H1 (cell line): ENCODE results near the gene SPEF1. TPM values are rescaled to one million over a fixed set of nuclear protein-coding genes. Genes with fewer than 3 reads are reported as not detected.

Experiments used
- CTCF ChIA-PET: fragments of 300-600 bp; sonication (Branson Sonifier 250); formaldehyde crosslinking; loops from one replicate; lab custom pipeline; 2021; ENCODE audit not compliant: partially characterized antibody; lab: Charles Lee
- POLR2A ChIA-PET: fragments of 300-600 bp; sonication (Branson Sonifier 250); formaldehyde crosslinking; loops from one replicate; lab custom pipeline; 2021; ENCODE audit warnings: inconsistent platforms; ENCODE audit not compliant: partially characterized antibody; lab: Charles Lee
- DNase-seq, 2 experiments: peaks; one replicate each; pipeline versions ENCODE4 v3.0.0 to v3.0.0-alpha.2; 2010 to 2022; ENCODE audit warnings: low spot score in 2 of 2, low read depth in 1 of 2, mixed read lengths in 1 of 2
- FAIRE-seq: peaks from 2 replicates; lab custom pipeline; 2011; peaks lifted over from hg19 to GRCh38; lab: Jason Lieb, UNC
- H2AFZ ChIP-seq: 2 replicates; pipeline ENCODE4 v1.8.1; 2012; ENCODE audit warnings: low read length, inconsistent platforms
- H2AK5ac ChIP-seq: 2 replicates; pipeline ENCODE4 v1.6.1; 2013; ENCODE audit warnings: low read depth, low read length
- H2BK120ac ChIP-seq: replicated peaks from 2 replicates; pipeline ENCODE3; 2013; ENCODE audit warnings: low read depth, low read length, inconsistent platforms
- H2BK12ac ChIP-seq: 2 replicates; pipeline ENCODE4 v1.6.1; 2013; ENCODE audit warnings: low read depth, low read length
- H2BK15ac ChIP-seq: 2 replicates; pipeline ENCODE4 v1.6.1; 2013; ENCODE audit warnings: low read length
- H2BK20ac ChIP-seq: 2 replicates; pipeline ENCODE4 v1.6.1; 2013; ENCODE audit warnings: low read length
- H2BK5ac ChIP-seq: 2 replicates; pipeline ENCODE4 v1.6.1; 2013; ENCODE audit warnings: low read depth, low read length
- H3K14ac ChIP-seq: 2 replicates; pipeline ENCODE4 v1.6.1; 2013; ENCODE audit warnings: inconsistent platforms; ENCODE audit not compliant: insufficient read length
- H3K18ac ChIP-seq: 2 replicates; pipeline ENCODE4 v1.6.1; 2013; ENCODE audit warnings: low read length; ENCODE audit errors: extremely low read depth
- H3K23ac ChIP-seq: 2 replicates; pipeline ENCODE4 v1.6.1; 2013; ENCODE audit warnings: inconsistent platforms; ENCODE audit not compliant: insufficient read length
- H3K23me2 ChIP-seq: 2 replicates; pipeline ENCODE4 v1.6.1; 2013; ENCODE audit warnings: low read depth, low read length
- H3K27ac ChIP-seq: 2 replicates; pipeline ENCODE4 v1.6.1; 2011; ENCODE audit warnings: low read depth, low read length, inconsistent platforms
- H3K27me3 ChIP-seq, 4 experiments: replicated peaks in 1 of 4; 1 replicate in 1 of 4; 2 replicates in 3 of 4; pipeline versions ENCODE4 v1.6.1 to v1.8.1; 2011 to 2013; ENCODE audit warnings: low read length in 3 of 4, mild to moderate bottlenecking in 3 of 4, inconsistent platforms in 2 of 4, mixed read lengths in 2 of 4, moderate library complexity in 1 of 4; ENCODE audit not compliant: control insufficient read depth in 3 of 4, insufficient read depth in 3 of 4; ENCODE audit errors: extremely low read depth in 1 of 4
- H3K36me3 ChIP-seq, 4 experiments: 2 replicates each; pipeline versions ENCODE4 v1.6.1 to v1.8.1; 2011 to 2013; ENCODE audit warnings: mild to moderate bottlenecking in 4 of 4, low read length in 3 of 4, moderate library complexity in 2 of 4, control low read depth in 1 of 4, inconsistent platforms in 1 of 4; ENCODE audit not compliant: insufficient read depth in 4 of 4, control insufficient read depth in 2 of 4
- H3K4ac ChIP-seq: replicated peaks from 2 replicates; pipeline ENCODE3; 2013; ENCODE audit warnings: low read length, low read depth, mixed read lengths, inconsistent platforms; ENCODE audit not compliant: insufficient read length
- H3K4me1 ChIP-seq, 4 experiments: replicated peaks in 1 of 4; 1 replicate in 1 of 4; 2 replicates in 3 of 4; pipeline versions ENCODE4 v1.6.1 to v1.8.1; 2011 to 2013; ENCODE audit warnings: low read length in 3 of 4, inconsistent platforms in 2 of 4, mixed read lengths in 1 of 4; ENCODE audit not compliant: insufficient read depth in 4 of 4, control insufficient read depth in 3 of 4
- H3K4me2 ChIP-seq, 2 experiments: 2 replicates each; pipeline versions ENCODE4 v1.6.1 to v1.8.1; 2011 to 2013; ENCODE audit warnings: low read depth in 2 of 2, low read length in 2 of 2, control low read depth in 1 of 2, inconsistent platforms in 1 of 2, mild to moderate bottlenecking in 1 of 2; ENCODE audit not compliant: insufficient read depth in 1 of 2
- H3K4me3 ChIP-seq, 4 experiments: fragments of 200-600, 300-600 bp in 1 of 4; sonication (generic), shearing (Covaris generic), sonication (Bioruptor Twin) in 1 of 4; 2 replicates each; pipeline versions ENCODE4 v1.5.1 to v1.8.1; 2011 to 2016; ENCODE audit warnings: low read length in 4 of 4, low read depth in 3 of 4, control low read depth in 2 of 4, inconsistent platforms in 2 of 4, mild to moderate bottlenecking in 2 of 4, mixed read lengths in 1 of 4, moderate library complexity in 1 of 4; ENCODE audit not compliant: insufficient read depth in 2 of 4; ENCODE audit errors: extremely low read depth in 1 of 4
- H3K56ac ChIP-seq: replicated peaks from 2 replicates; pipeline ENCODE3; 2013; ENCODE audit warnings: low read depth, mild to moderate bottlenecking, mixed read lengths, low read length, inconsistent platforms; ENCODE audit not compliant: insufficient read length
- H3K79me1 ChIP-seq: 2 replicates; pipeline ENCODE4 v1.6.1; 2013; ENCODE audit warnings: low read depth, low read length, control low read depth
- H3K79me2 ChIP-seq, 2 experiments: 2 replicates each; pipeline versions ENCODE4 v1.6.1 to v1.8.1; 2012 to 2013; ENCODE audit warnings: low read length in 2 of 2, mild to moderate bottlenecking in 2 of 2, inconsistent platforms in 1 of 2; ENCODE audit not compliant: insufficient read depth in 2 of 2, control insufficient read depth in 1 of 2
- H3K9ac ChIP-seq, 4 experiments: replicated peaks in 1 of 4; 1 replicate in 1 of 4; 2 replicates in 3 of 4; pipeline versions ENCODE4 v1.6.1 to v1.8.1; 2011 to 2013; ENCODE audit warnings: low read depth in 3 of 4, low read length in 3 of 4, control low read depth in 2 of 4, mild to moderate bottlenecking in 2 of 4, moderate library complexity in 2 of 4, inconsistent platforms in 1 of 4; ENCODE audit errors: extremely low read depth in 1 of 4
- H3K9me3 ChIP-seq, 2 experiments: 2 replicates each; pipeline versions ENCODE4 v1.6.1 to v1.8.1; 2012 to 2013; ENCODE audit warnings: mild to moderate bottlenecking in 2 of 2, moderate library complexity in 2 of 2, control low read depth in 1 of 2, inconsistent platforms in 1 of 2, low read depth in 1 of 2, low read length in 1 of 2, mixed read lengths in 1 of 2; ENCODE audit not compliant: insufficient read depth in 2 of 2
- H4K20me1 ChIP-seq, 2 experiments: replicated peaks in 1 of 2; 2 replicates each; pipeline versions ENCODE3 to v1.8.1; 2011 to 2013; ENCODE audit warnings: inconsistent platforms in 2 of 2, low read length in 2 of 2, mild to moderate bottlenecking in 1 of 2; ENCODE audit not compliant: insufficient read depth in 2 of 2, control insufficient read depth in 1 of 2
- H4K5ac ChIP-seq: 2 replicates; pipeline ENCODE4 v1.6.1; 2013; ENCODE audit warnings: low read length, low read depth, mixed read lengths, inconsistent platforms; ENCODE audit not compliant: insufficient read length
- H4K8ac ChIP-seq: 2 replicates; pipeline ENCODE4 v1.8.0; 2013; ENCODE audit warnings: mild to moderate bottlenecking, moderate library complexity, low read length, inconsistent platforms; ENCODE audit not compliant: insufficient read depth; ENCODE audit errors: extremely low read depth
- H4K91ac ChIP-seq: replicated peaks from 2 replicates; pipeline ENCODE3; 2013; ENCODE audit warnings: low read length, mixed read lengths, inconsistent platforms; ENCODE audit not compliant: insufficient read length
- CHD2 ChIP-seq: IDR thresholded peaks from 2 replicates; pipeline ENCODE4 v1.6.1; 2012; ENCODE audit warnings: low read length, improper control_type of control experiment
- CREB1 ChIP-seq: IDR thresholded peaks from 2 replicates; pipeline ENCODE4 v1.6.1; 2012; ENCODE audit warnings: inconsistent platforms
- HDAC2 ChIP-seq, 2 experiments: fragments of 300-600 bp in 1 of 2; sonication (generic) in 1 of 2; IDR thresholded peaks; 2 replicates each; pipeline ENCODE4 v1.6.1; 2011 to 2012; ENCODE audit warnings: low read depth in 2 of 2, low read length in 2 of 2, mild to moderate bottlenecking in 2 of 2, moderate library complexity in 2 of 2, borderline replicate concordance in 1 of 2, inconsistent platforms in 1 of 2
- NANOG ChIP-seq: IDR thresholded peaks from 2 replicates; pipeline ENCODE4 v1.6.1; 2011; ENCODE audit warnings: low read length, low read depth, mild to moderate bottlenecking, inconsistent platforms; ENCODE audit not compliant: insufficient read depth, poor library complexity, severe bottlenecking
- POU5F1 ChIP-seq: IDR thresholded peaks from 2 replicates; pipeline ENCODE4 v1.6.1; 2011; ENCODE audit warnings: low read depth, mild to moderate bottlenecking, low read length, moderate library complexity
- SAP30 ChIP-seq: fragments of 300-600 bp; sonication (generic); IDR thresholded peaks from 2 replicates; pipeline ENCODE4 v1.7.1; 2012; ENCODE audit warnings: low read length, moderate library complexity, mild to moderate bottlenecking, inconsistent platforms; ENCODE audit not compliant: insufficient read depth, insufficient replicate concordance
- SUZ12 ChIP-seq: fragments of 200-600 bp; sonication (generic); IDR thresholded peaks from 2 replicates; pipeline ENCODE4 v1.6.1; 2012; ENCODE audit warnings: mild to moderate bottlenecking, inconsistent platforms, low read length, moderate library complexity, mixed read lengths
- TAF1 ChIP-seq: IDR thresholded peaks from 2 replicates; pipeline ENCODE4 v1.6.1; 2011; ENCODE audit warnings: mild to moderate bottlenecking, low read depth, low read length
- TBP ChIP-seq: IDR thresholded peaks from 2 replicates; pipeline ENCODE4 v1.6.1; 2011; ENCODE audit warnings: low read depth, low read length, improper control_type of control experiment
- USF2 ChIP-seq: IDR thresholded peaks from 2 replicates; pipeline ENCODE4 v1.6.1; 2011; ENCODE audit warnings: low read length, improper control_type of control experiment
- WGBS, 2 experiments: shearing (Covaris generic) in 1 of 2; methylation state at CpG; one replicate each; pipeline versions ENCODE4 v1.1.6 to v1.1.7; 2013 to 2015; ENCODE audit warnings: low lambda C conversion rate in 2 of 2, mixed read lengths in 2 of 2, inconsistent platforms in 1 of 2, low coverage in 1 of 2, missing lambda C conversion rate in 1 of 2; ENCODE audit not compliant: insufficient replicate concordance in 2 of 2, insufficient coverage in 1 of 2, insufficient read length in 1 of 2; ENCODE audit errors: extremely low coverage in 1 of 2, missing lambda C conversion rate in 1 of 2; 5-methylcytosine and 5-hydroxymethylcytosine counted together
- polyA plus RNA-seq, 7 experiments: library from polyadenylated mRNA; depleted of rRNA in 3 of 7; stranded (reverse) in 5 of 7; unstranded in 2 of 7; fragments of >200 nt in 5 of 7; fragments of 200-250 nt in 2 of 7; gene quantifications; 1 replicate in 5 of 7; 2 replicates in 1 of 7; 4 replicates in 1 of 7; pipeline versions ENCODE4 v1.2.1 to v1.2.3, GENCODE V29; 2011 to 2013; ENCODE audit warnings: missing spikeins in 2 of 7, mixed read lengths in 2 of 7
- total RNA-seq: library from RNA; stranded (reverse); fragmentation: NEBNext Ultra II Directional; extraction: Animal tissue kit (Norgen Biotek cat#: 25700); gene quantifications from 2 replicates; pipeline ENCODE4 v1.2.1, GENCODE V29; 2021

The SPEF1 gene
- total and polyA plus RNA-seq, 2 of the 8 experiments (the other 6 are each of a cell fraction or from before 2014, with no cell fraction given), result 0.51 to 0.71 TPM

- H2BK5ac ChIP-seq, result no peak within 1 kb of the TSS
- ChIA-PET POLR2A (interaction anchor here (0.5 to 3.9 kb wide), 10 partner anchors 8 to 448 kb away, joined by 3 to 20 read pairs (median 4); partner anchors contain the start of genes AP5S1 and CDC25B), CTCF (interaction anchor here (0.7 to 9.5 kb wide), 18 partner anchors 9 to 286 kb away, joined by 3 to 128 read pairs (median 4); partner anchors contain the start of genes ADISSP and AP5S1)
- H3K79me1 ChIP-seq, result peaks cover 11% of the 10 kb centered on the region
- 0 out of 2 replicates have a peak within 1 kb of the TSS, but pooled peaks have one; percentile 25 for H2BK15ac ChIP-seq
- peak within 1 kb of the TSS; percentile 54 for H4K8ac ChIP-seq
- H2BK120ac ChIP-seq, result no peak within 1 kb of the TSS
- no peak within 1 kb of the TSS for H4K91ac ChIP-seq
- no peak within 1 kb of the TSS for H3K14ac ChIP-seq
- WGBS, 2 experiments, result 33% methylated on average over 7 of the region's 70 CpGs; no CpG with 5 or more reads in 1 of the 2 experiments
- peaks cover 7 to 11% of the 10 kb centered on the region in 2 experiments for H4K20me1 ChIP-seq
- H3K36me3 ChIP-seq, result peaks cover 0 to 5% (median 0%) of the 10 kb centered on the region in 4 experiments; a peak in 2 of 8 replicates
- H2AFZ ChIP-seq, result 0 out of 2 replicates have a peak within 1 kb of the TSS, but pooled peaks have one; percentile 49
- no peak within 1 kb of the TSS for H2AK5ac ChIP-seq
- H2BK20ac ChIP-seq, result no peak within 1 kb of the TSS
- no peak within 1 kb of the TSS for H3K23ac ChIP-seq
- no peak within 1 kb of the TSS for H4K5ac ChIP-seq
- no peak within 1 kb of the TSS for H3K4ac ChIP-seq
- H3K9me3 ChIP-seq, result no peaks in the 10 kb centered on the region
- H2BK12ac ChIP-seq, result no peak within 1 kb of the TSS
- H3K9ac ChIP-seq, result peak within 1 kb of the TSS; percentile 13 to 87 (median 52)
- FAIRE-seq, result no peak
- no peak within 1 kb of the TSS for H3K56ac ChIP-seq
- DNase-seq, result peak in 1 of 2 experiments; percentile 96
- peaks cover 0 to 13% (median 6%) of the 10 kb centered on the region in 4 experiments; a peak in 6 of 7 replicates for H3K4me1 ChIP-seq
- peaks cover 0 to 3% (median 0%) of the 10 kb centered on the region in 4 experiments; a peak in 3 of 7 replicates for H3K27me3 ChIP-seq
- peaks cover 3% of the 10 kb centered on the region; the same call in 1 of the 2 replicates for H3K23me2 ChIP-seq
- no peak within 1 kb of the TSS for H3K27ac ChIP-seq
- peak within 1 kb of the TSS; percentile 90; the same call in 1 of the 2 replicates for H3K18ac ChIP-seq
- H3K4me2 ChIP-seq, result peak within 1 kb of the TSS; percentile 75 to 98
- H3K4me3 ChIP-seq, result peak within 1 kb of the TSS; percentile 42 to 69 (median 60)
- H3K79me2 ChIP-seq, result peaks cover 0 to 10% of the 10 kb centered on the region in 2 experiments; a peak in 1 of 4 replicates
- TF ChIP-seq NANOG, result no peak
- no peak for TF ChIP-seq USF2
- no peak for TF ChIP-seq TBP
- no peak for TF ChIP-seq SUZ12
- no peak for TF ChIP-seq POU5F1
- TF ChIP-seq CHD2, result peak; percentile 92
- 0 out of 2 replicates have a peak, but pooled peaks have one; percentile 7 for TF ChIP-seq TAF1
- TF ChIP-seq HDAC2 (IDR thresholded peaks at IDR 0.05; ENCODE audit: borderline replicate concordance in 1 of 2, low read depth in 2 of 2, low read length in 2 of 2), result no peak
- no peak for TF ChIP-seq SAP30
- TF ChIP-seq CREB1, result peak; percentile 42; the same call in 1 of the 2 replicates
Measured at GRCh38 chr20:3786665-3787323, 5.5 kb upstream of the SPEF1 start, which contains the start of gene CENPB. Gene CENPB, minus strand, starts transcription at chr20:3786740. Its CDS starts 257 bp downstream, at chr20:3786483.
